SU-DHL-6 (cell line): Measurements from ENCODE around the gene ZNF205.

ENCODE experiments used
- H2AFZ ChIP-seq: fragments of 200-600 bp; sonication (generic); 2 replicates; pipeline ENCODE4 v1.6.1; 2014; ENCODE audit warnings: low read depth, mild to moderate bottlenecking, moderate library complexity, mixed read lengths, antibody characterized with exemption, low read length; ENCODE audit not compliant: severe bottlenecking
- H3F3A ChIP-seq: fragments of 200-600 bp; shearing (Covaris generic); 2 replicates; pipeline ENCODE4 v1.6.0; 2016; ENCODE audit warnings: antibody characterized with exemption, mild to moderate bottlenecking; ENCODE audit not compliant: insufficient read depth
- H3K27ac ChIP-seq: fragments of 200-600 bp; sonication (generic); 2 replicates; pipeline ENCODE4 v1.5.1; 2016; ENCODE audit warnings: low read depth, mild to moderate bottlenecking, low read length, moderate library complexity, mixed read lengths
- H3K27me3 ChIP-seq: fragments of 200-600 bp; sonication (generic), shearing (Covaris generic); 2 replicates; pipeline ENCODE4 v1.6.0; 2014; ENCODE audit warnings: mild to moderate bottlenecking, low read length
- H3K36me3 ChIP-seq: fragments of 200-600 bp; sonication (generic); 2 replicates; pipeline ENCODE4 v1.6.1; 2014; ENCODE audit warnings: mild to moderate bottlenecking, low read length, mixed read lengths
- H3K4me2 ChIP-seq: fragments of 300-600, 200-600 bp; shearing (Covaris generic), sonication (generic); 2 replicates; pipeline ENCODE4 v1.6.0; 2014; ENCODE audit warnings: low read length, low read depth, mild to moderate bottlenecking; ENCODE audit not compliant: poor library complexity, severe bottlenecking
- H3K4me3 ChIP-seq: fragments of 200-600 bp; sonication (generic); 2 replicates; pipeline ENCODE4 v1.5.1; 2014; ENCODE audit warnings: antibody characterized with exemption, low read length, mild to moderate bottlenecking, mixed read lengths; ENCODE audit not compliant: insufficient read depth, poor library complexity, severe bottlenecking
- H3K79me2 ChIP-seq: fragments of 200-600 bp; sonication (generic); 2 replicates; pipeline ENCODE4 v1.6.1; 2014; ENCODE audit warnings: mild to moderate bottlenecking, low read length, moderate library complexity; ENCODE audit not compliant: insufficient read depth
- H3K9ac ChIP-seq: fragments of 200-600 bp; sonication (generic); 2 replicates; pipeline ENCODE4 v1.7.0; 2014; ENCODE audit warnings: mild to moderate bottlenecking, low read length
- H3K9me2 ChIP-seq: fragments of 200-600 bp; sonication (generic); replicated peaks from 2 replicates; pipeline ENCODE4 v1.6.1; 2014; ENCODE audit warnings: low read length; ENCODE audit not compliant: insufficient read depth
- H3K9me3 ChIP-seq: fragments of 200-600 bp; sonication (generic); 2 replicates; pipeline ENCODE4 v1.6.1; 2014; ENCODE audit warnings: low read length, mixed read lengths; ENCODE audit not compliant: insufficient read depth
- H4K20me1 ChIP-seq: fragments of 200-600 bp; sonication (generic); 2 replicates; pipeline ENCODE4 v1.6.1; 2014; ENCODE audit warnings: low read depth, mild to moderate bottlenecking, antibody characterized with exemption, low read length, moderate library complexity, mixed read lengths
- CTCF ChIP-seq: fragments of 200-600 bp; sonication (generic); IDR thresholded peaks from one replicate; pipeline ENCODE4 v1.5.1; 2017; ENCODE audit warnings: antibody characterized with exemption, mild to moderate bottlenecking, low read length, moderate library complexity; ENCODE audit not compliant: insufficient read depth, poor library complexity, severe bottlenecking
- EZH2phosphoT487 ChIP-seq: fragments of 200-600 bp; sonication (generic), shearing (Covaris generic); conservative IDR thresholded peaks from 2 replicates; pipeline ENCODE4 v1.6.1; 2018; ENCODE audit warnings: mild to moderate bottlenecking, antibody characterized with exemption, low read length, moderate library complexity, mixed read lengths

Gene ZNF205

GRCh38 chr16:3123986-3124886 is 11.8 kb downstream of the ZNF205 start:
- no peaks in the 10 kb centered on the region for H4K20me1 ChIP-seq
- H2AFZ ChIP-seq, result peak overlapping the region; percentile 86
- H3K4me3 ChIP-seq, result peak overlapping the region; percentile 63
- H3K27ac ChIP-seq, result peak overlapping the region; percentile 45
- H3K9ac ChIP-seq, result peak overlapping the region; percentile 55
- H3K9me2 ChIP-seq, result no peaks in the 10 kb centered on the region
- H3K36me3 ChIP-seq, result no peaks in the 10 kb centered on the region
- no peaks in the 10 kb centered on the region for H3K27me3 ChIP-seq
- no peaks in the 10 kb centered on the region for H3K79me2 ChIP-seq
- TF ChIP-seq EZH2phosphoT487 (no peak), CTCF (no peak)
- H3K4me2 ChIP-seq, result peak overlapping the region; percentile 90
- no peaks in the 10 kb centered on the region for H3K9me3 ChIP-seq
- H3F3A ChIP-seq, result peaks cover 4% of the 10 kb centered on the region; the same call in 1 of the 2 replicates

GRCh38 chr16:3127745-3128144 is 15.4 kb downstream of the ZNF205 start:
- Histone ChIP-seq H3K27ac (no peak overlapping the region), H3K4me3 (no peak overlapping the region), H3K36me3 (no peaks in the 10 kb centered on the region), H3K79me2 (no peaks in the 10 kb centered on the region), H3K9ac (no peak overlapping the region), H3K4me2 (no peak overlapping the region), H3F3A (peaks cover 11% of the 10 kb centered on the region), H3K27me3 (no peaks in the 10 kb centered on the region), H2AFZ (no peak overlapping the region), H4K20me1 (no peaks in the 10 kb centered on the region), H3K9me3 (no peaks in the 10 kb centered on the region), H3K9me2 (no peaks in the 10 kb centered on the region)
- TF ChIP-seq CTCF, result no peak
- no peak for TF ChIP-seq EZH2phosphoT487

- Histone ChIP-seq H3K79me2 (peaks cover 9% of the 10 kb centered on the region), H3K27ac (peak overlapping the region; percentile 58), H3F3A (peaks cover 11% of the 10 kb centered on the region), H3K36me3 (no peaks in the 10 kb centered on the region), H4K20me1 (no peaks in the 10 kb centered on the region), H3K4me2 (peak overlapping the region; percentile 55), H3K9me3 (no peaks in the 10 kb centered on the region), H3K4me3 (peak overlapping the region; percentile 52), H2AFZ (peak overlapping the region; percentile 54), H3K27me3 (no peaks in the 10 kb centered on the region), H3K9ac (peak overlapping the region; percentile 68), H3K9me2 (no peaks in the 10 kb centered on the region)
- TF ChIP-seq EZH2phosphoT487 (no peak), CTCF (peak; percentile 95)
Measured at GRCh38 chr16:3129137-3130131, 17.0 kb downstream of the ZNF205 start.
